ENCODE data around the gene ABI3.
"Not testable (repeated sequence)": the region's sequence is repeated elsewhere in the genome, so short reads cannot be mapped to it uniquely, and the experiment has no call there.

ABI3 gene

DNA sequence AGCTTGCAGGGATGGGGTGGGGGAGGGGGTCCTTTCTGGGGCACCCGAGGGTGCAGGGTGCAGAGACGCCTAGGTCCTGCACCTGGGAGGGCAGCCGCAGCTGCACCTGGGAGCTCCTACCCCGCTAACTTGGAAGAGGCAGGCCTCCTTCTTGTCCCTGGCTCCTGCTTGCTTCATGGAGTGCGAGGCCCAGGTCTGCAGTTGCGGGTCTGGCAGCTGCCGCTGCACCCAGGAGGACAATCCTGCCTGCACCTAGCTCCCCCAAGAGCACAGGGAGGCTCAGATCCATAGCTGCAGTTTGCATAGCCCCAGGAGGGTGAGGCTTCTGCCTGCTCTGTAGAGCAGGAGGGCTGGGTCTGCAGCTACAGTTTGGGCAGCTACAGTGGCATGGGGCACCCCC is 26.7 kb upstream of the ABI3 start:
- Histone ChIP-seq H3F3A (ENCODE audit: insufficient read depth, low read length) (no peaks in the 10 kb centered on the region), H3K9me2 (replicated peaks; ENCODE audit: insufficient read depth, low read length) (no peaks in the 10 kb centered on the region), H4K20me1 (ENCODE audit: insufficient read depth, low read length) (no peaks in the 10 kb centered on the region), H3K9ac (ENCODE audit: low read length) (no peak overlapping the region), H3K9me3 (replicated peaks; ENCODE audit: insufficient read depth, low read length) (no peaks in the 10 kb centered on the region), H3K27me3 (replicated peaks; ENCODE audit: insufficient read depth, low read length) (no peaks in the 10 kb centered on the region), H2AFZ (ENCODE audit: low read length) (no peak overlapping the region), H3K79me2 (ENCODE audit: low read length) (no peaks in the 10 kb centered on the region), H3K27ac (ENCODE audit: low read length) (no peak overlapping the region), H3K4me3 (ENCODE audit: low read length) (no peak overlapping the region), H3K4me1 (ENCODE audit: low read length) (peaks cover 7% of the 10 kb centered on the region), H3K4me2 (ENCODE audit: low read depth, low read length) (no peak overlapping the region), H3K36me3 (replicated peaks; ENCODE audit: insufficient read depth, low read length) (no peaks in the 10 kb centered on the region)
- DNase-seq = no peak
- no peak for TF ChIP-seq EZH2phosphoT487 (IDR thresholded peaks at IDR 0.05; ENCODE audit: low read length)
- TF ChIP-seq, protein P1, sequence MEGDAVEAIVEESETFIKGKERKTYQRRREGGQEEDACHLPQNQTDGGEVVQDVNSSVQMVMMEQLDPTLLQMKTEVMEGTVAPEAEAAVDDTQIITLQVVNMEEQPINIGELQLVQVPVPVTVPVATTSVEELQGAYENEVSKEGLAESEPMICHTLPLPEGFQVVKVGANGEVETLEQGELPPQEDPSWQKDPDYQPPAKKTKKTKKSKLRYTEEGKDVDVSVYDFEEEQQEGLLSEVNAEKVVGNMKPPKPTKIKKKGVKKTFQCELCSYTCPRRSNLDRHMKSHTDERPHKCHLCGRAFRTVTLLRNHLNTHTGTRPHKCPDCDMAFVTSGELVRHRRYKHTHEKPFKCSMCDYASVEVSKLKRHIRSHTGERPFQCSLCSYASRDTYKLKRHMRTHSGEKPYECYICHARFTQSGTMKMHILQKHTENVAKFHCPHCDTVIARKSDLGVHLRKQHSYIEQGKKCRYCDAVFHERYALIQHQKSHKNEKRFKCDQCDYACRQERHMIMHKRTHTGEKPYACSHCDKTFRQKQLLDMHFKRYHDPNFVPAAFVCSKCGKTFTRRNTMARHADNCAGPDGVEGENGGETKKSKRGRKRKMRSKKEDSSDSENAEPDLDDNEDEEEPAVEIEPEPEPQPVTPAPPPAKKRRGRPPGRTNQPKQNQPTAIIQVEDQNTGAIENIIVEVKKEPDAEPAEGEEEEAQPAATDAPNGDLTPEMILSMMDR (IDR thresholded peaks at IDR 0.05; ENCODE audit: low read length) = no peak
- TF ChIP-seq EZH2 (optimal IDR thresholded peaks at IDR 0.05; ENCODE audit: low read depth, low read length) = no peak

DNA sequence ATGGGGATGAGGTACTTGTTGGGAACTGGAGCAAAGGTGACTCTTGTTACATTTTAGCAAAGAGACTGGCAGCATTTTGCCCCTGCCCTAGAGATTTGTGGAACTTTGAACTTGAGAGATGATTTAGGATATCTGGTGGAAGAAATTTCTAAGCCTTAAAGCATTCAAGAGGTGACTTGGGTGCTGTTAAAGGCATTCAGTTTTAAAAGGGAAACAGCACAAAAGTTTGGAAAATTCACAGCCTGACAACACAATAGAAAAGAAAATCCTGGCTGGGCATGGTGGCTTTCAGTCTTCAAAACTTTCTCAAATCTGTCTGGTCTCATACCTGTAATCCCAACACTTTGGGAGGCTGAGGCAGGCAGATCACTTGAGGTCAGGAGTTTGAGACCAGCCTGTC is 26.0 kb upstream of the ABI3 start:
- H3K4me2 ChIP-seq (ENCODE audit: low read depth, low read length); H4K20me1 ChIP-seq (ENCODE audit: insufficient read depth, low read length); DNase-seq; H3K79me2 ChIP-seq (ENCODE audit: low read length); H3K27ac ChIP-seq (ENCODE audit: low read length); H2AFZ ChIP-seq (ENCODE audit: low read length); H3K36me3 ChIP-seq (replicated peaks; ENCODE audit: insufficient read depth, low read length); H3K4me3 ChIP-seq (ENCODE audit: low read length); H3F3A ChIP-seq (ENCODE audit: insufficient read depth, low read length); H3K9me3 ChIP-seq (replicated peaks; ENCODE audit: insufficient read depth, low read length); H3K4me1 ChIP-seq (ENCODE audit: low read length); H3K9me2 ChIP-seq (replicated peaks; ENCODE audit: insufficient read depth, low read length); H3K27me3 ChIP-seq (replicated peaks; ENCODE audit: insufficient read depth, low read length); H3K9ac ChIP-seq (ENCODE audit: low read length): not testable (repeated sequence)

DNA sequence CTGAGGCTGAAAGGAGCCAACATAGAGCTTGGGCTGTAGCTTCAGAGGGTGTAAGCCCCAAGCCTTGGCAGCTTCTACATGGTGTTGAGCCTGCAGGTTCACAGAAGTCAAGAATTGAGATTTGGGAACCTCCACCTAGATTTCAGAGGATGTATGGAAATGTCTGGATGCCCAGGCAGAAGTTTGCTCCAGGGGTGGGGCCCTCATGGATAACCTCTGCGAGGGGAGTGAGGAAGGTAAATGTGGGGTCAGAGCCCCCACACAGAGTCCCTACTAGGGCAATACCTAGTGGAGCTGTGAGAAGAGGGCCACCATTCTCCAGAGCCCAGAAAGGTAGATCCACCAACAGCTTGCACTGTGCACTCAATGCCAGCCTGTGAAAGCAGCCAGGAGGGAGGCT is 25.1 kb upstream of the ABI3 start:
- not testable (repeated sequence) for H3K4me1 ChIP-seq (ENCODE audit: low read length); H3K79me2 ChIP-seq (ENCODE audit: low read length)

DNA sequence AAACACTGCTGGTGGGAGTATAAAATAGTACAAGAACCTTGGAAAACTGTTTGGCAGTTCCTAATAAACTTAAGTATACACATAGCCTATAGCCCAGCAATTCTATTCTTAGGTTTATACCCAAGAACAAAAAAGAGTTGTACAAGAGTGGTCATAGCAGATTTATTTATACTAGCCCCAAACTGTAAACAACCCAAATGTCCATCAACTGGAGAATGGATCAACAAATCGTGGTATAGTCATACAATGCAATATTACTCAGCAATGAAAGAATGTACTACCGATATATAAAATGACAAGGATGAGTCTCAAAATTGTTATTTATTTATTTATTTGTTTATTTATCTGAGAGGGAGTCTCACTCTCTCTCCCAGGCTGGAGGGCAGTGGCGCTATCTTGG is 23.2 kb upstream of the ABI3 start:
- Histone ChIP-seq H3K27ac (ENCODE audit: low read length) (no peak overlapping the region), H3K4me1 (ENCODE audit: low read length) (no peaks in the 10 kb centered on the region), H3K9me2 (replicated peaks; ENCODE audit: insufficient read depth, low read length) (no peaks in the 10 kb centered on the region), H3F3A (ENCODE audit: insufficient read depth, low read length) (peaks cover 11% of the 10 kb centered on the region; the same call in 1 of the 2 replicates), H4K20me1 (ENCODE audit: insufficient read depth, low read length) (no peaks in the 10 kb centered on the region), H3K9ac (ENCODE audit: low read length) (no peak overlapping the region), H3K27me3 (replicated peaks; ENCODE audit: insufficient read depth, low read length) (no peaks in the 10 kb centered on the region), H2AFZ (ENCODE audit: low read length) (no peak overlapping the region), H3K4me2 (ENCODE audit: low read depth, low read length) (no peak overlapping the region), H3K79me2 (ENCODE audit: low read length) (no peaks in the 10 kb centered on the region), H3K36me3 (replicated peaks; ENCODE audit: insufficient read depth, low read length) (no peaks in the 10 kb centered on the region), H3K9me3 (replicated peaks; ENCODE audit: insufficient read depth, low read length) (no peaks in the 10 kb centered on the region), H3K4me3 (ENCODE audit: low read length) (no peak overlapping the region)
- TF ChIP-seq, protein P1 (IDR thresholded peaks at IDR 0.05; ENCODE audit: low read length) = no peak
- TF ChIP-seq EZH2 (optimal IDR thresholded peaks at IDR 0.05; ENCODE audit: low read depth, low read length) (no peak), EZH2phosphoT487 (IDR thresholded peaks at IDR 0.05; ENCODE audit: low read length) (no peak)
- DNase-seq = no peak

More for the DNA sequence above, 25.1 kb upstream of the ABI3 start:
- not testable (repeated sequence) for H3K36me3 ChIP-seq (replicated peaks; ENCODE audit: insufficient read depth, low read length); H3K9me2 ChIP-seq (replicated peaks; ENCODE audit: insufficient read depth, low read length); H3K9me3 ChIP-seq (replicated peaks; ENCODE audit: insufficient read depth, low read length); H4K20me1 ChIP-seq (ENCODE audit: insufficient read depth, low read length); H3F3A ChIP-seq (ENCODE audit: insufficient read depth, low read length); H2AFZ ChIP-seq (ENCODE audit: low read length); H3K27ac ChIP-seq (ENCODE audit: low read length); H3K27me3 ChIP-seq (replicated peaks; ENCODE audit: insufficient read depth, low read length); H3K4me2 ChIP-seq (ENCODE audit: low read depth, low read length); H3K9ac ChIP-seq (ENCODE audit: low read length); H3K4me3 ChIP-seq (ENCODE audit: low read length); DNase-seq
